Right lobe of liver (tissue), 4 donors: ENCODE results near the gene PDCD1.

Experiments used
- POLR2A ChIP-seq: fragments of 450-650 bp; IDR thresholded peaks from one replicate; pipeline ENCODE4 v1.6.1; 2017; ENCODE audit warnings: antibody characterized with exemption, mild to moderate bottlenecking
- TF ChIP-seq, protein P1 (sequence below), 4 donors: fragments of 200-600 bp in 3 of 4; fragments of 450-650 bp in 1 of 4; IDR thresholded peaks; one replicate each; pipeline versions ENCODE4 v1.5.1 to v1.8.0; 2016 to 2022; ENCODE audit warnings: antibody characterized with exemption in 4 of 4, mild to moderate bottlenecking in 2 of 4
- donor health status: DM: no; HTN: no; CAD: no.
- donor health status: DM: no; HTN: no; CAD: no.
- donor health status: DM: no; HTN: yes; CAD: no.

DNA sequence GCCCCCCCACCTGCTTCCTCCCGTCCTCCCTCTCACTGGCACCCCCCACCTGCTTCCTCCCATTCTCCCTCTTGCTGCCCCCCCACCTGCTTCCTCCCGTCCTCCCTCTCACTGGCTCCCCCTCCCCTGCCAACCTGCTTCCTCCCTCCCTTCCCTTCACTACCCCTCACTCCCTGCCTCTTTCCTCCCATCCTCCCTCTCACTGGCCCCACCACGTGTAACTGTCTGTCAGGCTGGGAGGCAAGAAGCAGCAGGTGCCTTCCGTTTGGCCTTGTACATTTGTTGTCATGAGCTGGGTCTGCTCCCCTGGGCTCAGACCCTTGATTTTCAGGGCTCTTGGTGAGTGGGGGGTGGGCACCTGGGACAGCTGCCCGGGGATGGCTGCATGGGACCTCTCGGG, 29.9 kb upstream of the PDCD1 start:
- TF ChIP-seq, protein P1, sequence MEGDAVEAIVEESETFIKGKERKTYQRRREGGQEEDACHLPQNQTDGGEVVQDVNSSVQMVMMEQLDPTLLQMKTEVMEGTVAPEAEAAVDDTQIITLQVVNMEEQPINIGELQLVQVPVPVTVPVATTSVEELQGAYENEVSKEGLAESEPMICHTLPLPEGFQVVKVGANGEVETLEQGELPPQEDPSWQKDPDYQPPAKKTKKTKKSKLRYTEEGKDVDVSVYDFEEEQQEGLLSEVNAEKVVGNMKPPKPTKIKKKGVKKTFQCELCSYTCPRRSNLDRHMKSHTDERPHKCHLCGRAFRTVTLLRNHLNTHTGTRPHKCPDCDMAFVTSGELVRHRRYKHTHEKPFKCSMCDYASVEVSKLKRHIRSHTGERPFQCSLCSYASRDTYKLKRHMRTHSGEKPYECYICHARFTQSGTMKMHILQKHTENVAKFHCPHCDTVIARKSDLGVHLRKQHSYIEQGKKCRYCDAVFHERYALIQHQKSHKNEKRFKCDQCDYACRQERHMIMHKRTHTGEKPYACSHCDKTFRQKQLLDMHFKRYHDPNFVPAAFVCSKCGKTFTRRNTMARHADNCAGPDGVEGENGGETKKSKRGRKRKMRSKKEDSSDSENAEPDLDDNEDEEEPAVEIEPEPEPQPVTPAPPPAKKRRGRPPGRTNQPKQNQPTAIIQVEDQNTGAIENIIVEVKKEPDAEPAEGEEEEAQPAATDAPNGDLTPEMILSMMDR (IDR thresholded peaks at IDR 0.05): no peak
- no peak for TF ChIP-seq POLR2A
